Measurements from ENCODE around the gene MDFI.

MDFI gene

GRCh38 chr6:41687501-41688175 lies 49.4 kb downstream of the MDFI start:
- DNase-seq (ENCODE audit: low spot score): no peak
- in situ Hi-C loops (cut with MboI; ENCODE audit: low pct_unique_long_range_greater_than_20kb, low sequenced_read_pairs, unreplicated experiment): no loop called here

GRCh38 chr6:41688256-41688965 lies 50.1 kb downstream of the MDFI start:
- DNase-seq (ENCODE audit: low spot score): no peak
- TF ChIP-seq, protein P1, sequence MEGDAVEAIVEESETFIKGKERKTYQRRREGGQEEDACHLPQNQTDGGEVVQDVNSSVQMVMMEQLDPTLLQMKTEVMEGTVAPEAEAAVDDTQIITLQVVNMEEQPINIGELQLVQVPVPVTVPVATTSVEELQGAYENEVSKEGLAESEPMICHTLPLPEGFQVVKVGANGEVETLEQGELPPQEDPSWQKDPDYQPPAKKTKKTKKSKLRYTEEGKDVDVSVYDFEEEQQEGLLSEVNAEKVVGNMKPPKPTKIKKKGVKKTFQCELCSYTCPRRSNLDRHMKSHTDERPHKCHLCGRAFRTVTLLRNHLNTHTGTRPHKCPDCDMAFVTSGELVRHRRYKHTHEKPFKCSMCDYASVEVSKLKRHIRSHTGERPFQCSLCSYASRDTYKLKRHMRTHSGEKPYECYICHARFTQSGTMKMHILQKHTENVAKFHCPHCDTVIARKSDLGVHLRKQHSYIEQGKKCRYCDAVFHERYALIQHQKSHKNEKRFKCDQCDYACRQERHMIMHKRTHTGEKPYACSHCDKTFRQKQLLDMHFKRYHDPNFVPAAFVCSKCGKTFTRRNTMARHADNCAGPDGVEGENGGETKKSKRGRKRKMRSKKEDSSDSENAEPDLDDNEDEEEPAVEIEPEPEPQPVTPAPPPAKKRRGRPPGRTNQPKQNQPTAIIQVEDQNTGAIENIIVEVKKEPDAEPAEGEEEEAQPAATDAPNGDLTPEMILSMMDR (IDR thresholded peaks at IDR 0.05; ENCODE audit: extremely low read depth, insufficient read depth, missing control alignments): no peak
- in situ Hi-C loops (cut with MboI; ENCODE audit: low pct_unique_long_range_greater_than_20kb, low sequenced_read_pairs, unreplicated experiment): no loop called here

More at GRCh38 chr6:41687501-41688175, 49.4 kb downstream of the MDFI start:
- TF ChIP-seq, protein P1 (IDR thresholded peaks at IDR 0.05; ENCODE audit: extremely low read depth, insufficient read depth, missing control alignments): no peak

DNA sequence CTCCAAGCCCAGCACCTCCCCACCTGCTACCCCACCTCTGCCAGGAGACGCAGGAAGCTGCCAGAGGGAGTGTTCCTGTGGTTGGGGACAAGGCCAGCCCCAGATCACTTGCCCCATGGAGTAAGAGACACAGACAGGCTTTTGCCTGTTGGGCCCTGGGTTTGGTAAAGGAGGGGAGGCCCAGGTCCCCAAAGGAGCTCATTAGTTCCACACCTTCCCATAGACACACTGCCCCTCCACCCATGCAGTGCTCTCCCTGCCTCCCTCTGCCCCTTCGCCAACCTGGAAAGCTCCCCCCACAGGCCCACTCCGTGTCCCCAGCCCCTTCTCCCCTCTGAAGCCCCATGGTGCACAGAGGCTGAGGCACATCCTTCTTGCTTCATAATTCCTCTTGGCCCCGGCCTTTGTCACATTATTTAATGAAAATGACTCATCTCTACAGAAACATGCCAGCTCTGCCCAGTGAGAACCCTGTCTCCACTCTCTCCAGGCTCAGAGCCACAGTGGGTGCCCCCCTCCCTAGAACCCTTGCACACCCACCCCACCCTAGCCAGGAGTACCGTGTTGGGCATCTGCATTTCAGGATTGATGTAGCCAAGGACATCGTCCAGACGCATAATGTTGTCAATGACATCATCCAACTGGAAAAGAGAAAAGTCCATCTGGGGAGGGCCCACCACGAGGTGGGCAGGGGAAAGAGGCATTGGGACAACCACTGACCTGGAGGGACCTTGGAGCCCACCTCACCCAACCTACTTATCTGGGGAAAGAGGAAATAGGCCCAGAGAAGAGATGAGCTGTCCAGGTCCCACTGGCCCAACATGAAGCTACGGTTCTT lies 51.1 kb downstream of the MDFI start:
- in situ Hi-C loops (cut with MboI; ENCODE audit: low pct_unique_long_range_greater_than_20kb, low sequenced_read_pairs, unreplicated experiment): no loop called here
- TF ChIP-seq, protein P1 (IDR thresholded peaks at IDR 0.05; ENCODE audit: extremely low read depth, insufficient read depth, missing control alignments): no peak
- no peak for DNase-seq (ENCODE audit: low spot score)

- TF ChIP-seq, protein P1 (IDR thresholded peaks at IDR 0.05; ENCODE audit: extremely low read depth, insufficient read depth, missing control alignments): no peak
- in situ Hi-C loops (cut with MboI; ENCODE audit: low pct_unique_long_range_greater_than_20kb, low sequenced_read_pairs, unreplicated experiment): no loop called here
- DNase-seq (ENCODE audit: low spot score): no peak
Observed at GRCh38 chr6:41690541-41691330, 52.5 kb downstream of the MDFI start.

- DNase-seq (ENCODE audit: low spot score): no peak
- in situ Hi-C loops (cut with MboI; ENCODE audit: low pct_unique_long_range_greater_than_20kb, low sequenced_read_pairs, unreplicated experiment): no loop called here
- TF ChIP-seq, protein P1 (IDR thresholded peaks at IDR 0.05; ENCODE audit: extremely low read depth, insufficient read depth, missing control alignments): no peak
Observed at GRCh38 chr6:41691426-41692079, 53.3 kb downstream of the MDFI start.
